Caco-2 (cell line): ENCODE measurements around the gene KLHL30. TPM values are rescaled to one million over a fixed set of nuclear protein-coding genes. Genes with fewer than 3 reads are reported as not detected.

ENCODE experiments used
- BruUV-seq: library from RNA; stranded (reverse); fragments of 400-500 nt; replicated peaks from 2 replicates; lab custom pipeline; 2021; lab: Mats Ljungman, UMichigan
- CTCF ChIA-PET: fragments of 300-600 bp; sonication (Branson Sonifier 250); formaldehyde crosslinking; loops from one replicate; lab custom pipeline; 2022; ENCODE audit warnings: antibody characterized with exemption; lab: Charles Lee
- POLR2A ChIA-PET: fragments of 300-600 bp; sonication (Branson Sonifier 250); formaldehyde crosslinking; loops from one replicate; lab custom pipeline; 2022; ENCODE audit warnings: antibody characterized with exemption; lab: Charles Lee
- DNase-seq, 2 experiments: peaks; one replicate each; pipeline versions ENCODE4 v3.0.0 to v3.0.0-alpha.2; 2020 to 2022
- H3K27me3 ChIP-seq: replicated peaks from 2 replicates; pipeline ENCODE4 v1.6.0; 2011; ENCODE audit warnings: low read length; ENCODE audit not compliant: control insufficient read depth, insufficient read depth
- H3K36me3 ChIP-seq: 2 replicates; pipeline ENCODE4 v1.5.1; 2011; ENCODE audit warnings: low read length; ENCODE audit not compliant: control insufficient read depth, insufficient read depth
- H3K4me1 ChIP-seq: fragments of 250-450 bp; sonication (Bioruptor Pico); 2 replicates; pipeline ENCODE4 v1.5.1; 2020; ENCODE audit warnings: mild to moderate bottlenecking
- H3K4me3 ChIP-seq: 2 replicates; pipeline ENCODE4 v1.5.1; 2011; ENCODE audit warnings: low read depth, mild to moderate bottlenecking, control low read depth, low read length
- H3K9me3 ChIP-seq: fragments of 250-450 bp; sonication (Bioruptor Pico); 2 replicates; pipeline ENCODE4 v1.5.1; 2020; ENCODE audit warnings: mild to moderate bottlenecking, moderate library complexity
- H3K27ac Mint-ChIP-seq: one replicate; pipeline ENCODE4 v1.8.0; 2022; ENCODE audit warnings: mixed read lengths; ENCODE audit not compliant: unreplicated experiment
- H3K27me3 Mint-ChIP-seq: one replicate; pipeline ENCODE4 v1.8.0; 2022; ENCODE audit warnings: mixed read lengths; ENCODE audit not compliant: insufficient read depth, unreplicated experiment
- H3K36me3 Mint-ChIP-seq: one replicate; pipeline ENCODE4 v1.8.0; 2022; ENCODE audit warnings: mild to moderate bottlenecking, mixed read lengths; ENCODE audit not compliant: insufficient read depth, unreplicated experiment
- H3K4me1 Mint-ChIP-seq: one replicate; pipeline ENCODE4 v1.8.0; 2022; ENCODE audit warnings: low read depth, mixed read lengths; ENCODE audit not compliant: unreplicated experiment
- H3K4me3 Mint-ChIP-seq: one replicate; pipeline ENCODE4 v1.8.0; 2022; ENCODE audit warnings: mild to moderate bottlenecking, moderate library complexity, mixed read lengths; ENCODE audit not compliant: unreplicated experiment
- H3K9me3 Mint-ChIP-seq: one replicate; pipeline ENCODE4 v1.8.0; 2022; ENCODE audit warnings: mixed read lengths; ENCODE audit not compliant: unreplicated experiment
- intact Hi-C: fragments of 100-400 bp; cut with micrococcal nuclease; formaldehyde crosslinking; loops from one replicate; pipeline ENCODE4 v1.10.0; 2022; ENCODE audit not compliant: unreplicated experiment
- total RNA-seq: library from RNA; stranded (reverse); gene quantifications from 2 replicates; pipeline ENCODE4 v1.2.3, GENCODE V29; 2022
- TF ChIP-seq, protein P1 (sequence below), 2 experiments: fragments of 200-600 bp in 1 of 2; IDR thresholded peaks; 1 replicate in 1 of 2; 2 replicates in 1 of 2; pipeline versions ENCODE4 v1.5.1 to v1.8.0; 2011 to 2022; ENCODE audit warnings: antibody characterized with exemption in 1 of 2, control low read depth in 1 of 2, inconsistent platforms in 1 of 2, low read depth in 1 of 2, low read length in 1 of 2, mild to moderate bottlenecking in 1 of 2, moderate library complexity in 1 of 2; ENCODE audit not compliant: insufficient read depth in 1 of 2, severe bottlenecking in 1 of 2, unreplicated experiment in 1 of 2

KLHL30 gene
- total RNA-seq, 1 experiment from 2014 or later, result 0.36 TPM

DNA sequence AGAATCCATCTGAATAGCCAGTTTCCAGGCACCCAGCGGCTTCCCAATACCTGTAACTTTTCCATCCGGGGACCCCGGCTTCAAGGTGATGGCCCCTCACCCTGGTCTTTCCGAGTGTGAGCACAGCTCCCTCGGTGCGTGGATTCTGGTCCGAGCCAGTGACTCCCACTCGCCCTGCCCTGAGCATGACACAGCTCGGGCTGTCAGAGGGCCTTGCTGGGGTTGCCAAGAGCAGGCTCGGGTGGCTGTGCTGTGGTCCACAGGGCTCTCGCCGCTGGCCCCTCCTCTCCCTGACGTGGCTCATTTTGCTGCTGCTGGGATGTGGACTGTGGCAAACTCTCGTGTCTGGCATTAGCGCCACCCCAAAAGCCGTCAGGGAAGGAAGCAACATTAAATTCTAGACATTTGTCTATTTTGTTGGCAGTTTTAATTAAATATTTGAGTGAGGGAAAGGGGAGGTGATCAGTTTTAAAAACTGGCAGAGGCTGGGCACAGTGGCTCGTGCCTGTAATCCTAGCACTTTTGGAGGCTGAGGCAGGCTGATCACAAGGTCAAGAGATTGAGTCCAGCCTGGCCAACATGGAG is 43.9 kb upstream of the KLHL30 start:
- BruUV-seq, result no TSS peak
- no peak overlapping the region for H3K4me3 ChIP-seq
- CTCF ChIA-PET, result no interaction called here
- no peak overlapping the region for H3K4me3 Mint-ChIP-seq
- no peak for DNase-seq
- POLR2A ChIA-PET, result no interaction called here
- no peaks in the 10 kb centered on the region for H3K9me3 Mint-ChIP-seq
- H3K27me3 ChIP-seq, result no peaks in the 10 kb centered on the region
- no peaks in the 10 kb centered on the region for H3K4me1 Mint-ChIP-seq
- H3K27ac Mint-ChIP-seq, result no peak overlapping the region
- H3K4me1 ChIP-seq, result no peaks in the 10 kb centered on the region
- H3K27me3 Mint-ChIP-seq, result no peaks in the 10 kb centered on the region
- H3K36me3 ChIP-seq, result no peaks in the 10 kb centered on the region
- TF ChIP-seq, protein P1, sequence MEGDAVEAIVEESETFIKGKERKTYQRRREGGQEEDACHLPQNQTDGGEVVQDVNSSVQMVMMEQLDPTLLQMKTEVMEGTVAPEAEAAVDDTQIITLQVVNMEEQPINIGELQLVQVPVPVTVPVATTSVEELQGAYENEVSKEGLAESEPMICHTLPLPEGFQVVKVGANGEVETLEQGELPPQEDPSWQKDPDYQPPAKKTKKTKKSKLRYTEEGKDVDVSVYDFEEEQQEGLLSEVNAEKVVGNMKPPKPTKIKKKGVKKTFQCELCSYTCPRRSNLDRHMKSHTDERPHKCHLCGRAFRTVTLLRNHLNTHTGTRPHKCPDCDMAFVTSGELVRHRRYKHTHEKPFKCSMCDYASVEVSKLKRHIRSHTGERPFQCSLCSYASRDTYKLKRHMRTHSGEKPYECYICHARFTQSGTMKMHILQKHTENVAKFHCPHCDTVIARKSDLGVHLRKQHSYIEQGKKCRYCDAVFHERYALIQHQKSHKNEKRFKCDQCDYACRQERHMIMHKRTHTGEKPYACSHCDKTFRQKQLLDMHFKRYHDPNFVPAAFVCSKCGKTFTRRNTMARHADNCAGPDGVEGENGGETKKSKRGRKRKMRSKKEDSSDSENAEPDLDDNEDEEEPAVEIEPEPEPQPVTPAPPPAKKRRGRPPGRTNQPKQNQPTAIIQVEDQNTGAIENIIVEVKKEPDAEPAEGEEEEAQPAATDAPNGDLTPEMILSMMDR (IDR thresholded peaks at IDR 0.05; ENCODE audit: insufficient read depth in 1 of 2, low read depth in 1 of 2, low read length in 1 of 2, severe bottlenecking in 1 of 2, unreplicated experiment in 1 of 2), result no peak
- H3K36me3 Mint-ChIP-seq, result peaks cover 17% of the 10 kb centered on the region
- no peaks in the 10 kb centered on the region for H3K9me3 ChIP-seq
- intact Hi-C loops, result no loop called here

DNA sequence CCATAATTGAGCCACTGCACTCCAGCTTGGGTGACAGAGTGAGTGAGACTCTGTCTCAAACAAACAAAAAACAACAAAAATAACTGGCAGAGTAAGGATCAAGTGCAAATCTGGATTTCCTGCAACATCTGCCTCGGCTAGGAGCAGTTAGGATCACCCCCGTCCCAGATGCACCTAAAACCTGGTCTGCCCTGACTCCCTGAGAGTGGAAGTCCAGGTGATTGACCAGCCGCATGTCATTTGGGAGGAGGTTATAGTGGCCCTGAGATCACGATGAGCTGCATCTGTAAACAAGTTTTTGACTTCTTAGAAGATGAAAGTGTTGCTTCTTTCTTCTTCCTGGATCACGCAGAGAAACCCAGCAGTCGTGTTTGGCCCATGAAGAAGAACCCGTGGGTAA is 43.3 kb upstream of the KLHL30 start:
- no peaks in the 10 kb centered on the region for H3K27me3 ChIP-seq
- no peak overlapping the region for H3K4me3 ChIP-seq
- intact Hi-C loops, result no loop called here
- no peak overlapping the region for H3K4me3 Mint-ChIP-seq
- CTCF ChIA-PET, result no interaction called here
- H3K9me3 ChIP-seq, result no peaks in the 10 kb centered on the region
- H3K4me1 ChIP-seq, result no peaks in the 10 kb centered on the region
- TF ChIP-seq, protein P1 (IDR thresholded peaks at IDR 0.05; ENCODE audit: insufficient read depth in 1 of 2, low read depth in 1 of 2, low read length in 1 of 2, severe bottlenecking in 1 of 2, unreplicated experiment in 1 of 2), result no peak
- no peaks in the 10 kb centered on the region for H3K27me3 Mint-ChIP-seq
- no peaks in the 10 kb centered on the region for H3K9me3 Mint-ChIP-seq
- peaks cover 17% of the 10 kb centered on the region for H3K36me3 Mint-ChIP-seq
- H3K27ac Mint-ChIP-seq, result no peak overlapping the region
- no peaks in the 10 kb centered on the region for H3K4me1 Mint-ChIP-seq
- no peaks in the 10 kb centered on the region for H3K36me3 ChIP-seq
- no TSS peak for BruUV-seq
- POLR2A ChIA-PET, result no interaction called here
- DNase-seq, result no peak

GRCh38 chr2:238096311-238097011 is 42.0 kb upstream of the KLHL30 start:
- TF ChIP-seq, protein P1 (IDR thresholded peaks at IDR 0.05; ENCODE audit: insufficient read depth in 1 of 2, low read depth in 1 of 2, low read length in 1 of 2, severe bottlenecking in 1 of 2, unreplicated experiment in 1 of 2), result no peak
- no peak for DNase-seq
- no TSS peak for BruUV-seq
- no peaks in the 10 kb centered on the region for H3K9me3 ChIP-seq
- no peaks in the 10 kb centered on the region for H3K27me3 ChIP-seq
- no peaks in the 10 kb centered on the region for H3K27me3 Mint-ChIP-seq
- H3K4me3 ChIP-seq, result no peak overlapping the region
- H3K36me3 Mint-ChIP-seq, result peaks cover 17% of the 10 kb centered on the region
- no peaks in the 10 kb centered on the region for H3K36me3 ChIP-seq
- no peaks in the 10 kb centered on the region for H3K4me1 Mint-ChIP-seq
- CTCF ChIA-PET, result no interaction called here
- POLR2A ChIA-PET, result no interaction called here
- intact Hi-C loops, result no loop called here
- no peak overlapping the region for H3K4me3 Mint-ChIP-seq
- no peaks in the 10 kb centered on the region for H3K4me1 ChIP-seq
- no peaks in the 10 kb centered on the region for H3K9me3 Mint-ChIP-seq
- H3K27ac Mint-ChIP-seq, result no peak overlapping the region
